SK-N-SH (cell line): Measurements from ENCODE around the gene TBC1D16. TPM values are rescaled to one million over a fixed set of nuclear protein-coding genes. Genes with fewer than 3 reads are reported as not detected.
A peak's percentile ranks its signal among the peaks of the same experiment; 100 is the strongest.

Experiments
- CTCF ChIA-PET: fragments of 300-600, 350-600 bp; formaldehyde crosslinking; extraction: SDS; loops from one replicate; lab custom pipeline; 2021; lab: Yijun Ruan, JAX
- POLR2A ChIA-PET: fragments of 350-600 bp; sonication (Branson Sonifier 250); formaldehyde crosslinking; extraction: SDS; loops from one replicate; lab custom pipeline; 2020; ENCODE audit warnings: antibody characterized with exemption, inconsistent platforms; lab: Yijun Ruan, JAX
- DNase-seq: peaks from one replicate; pipeline ENCODE4 v3.0.0; 2012
- H2AFZ ChIP-seq: fragments of 200-600 bp; sonication (generic); 2 replicates; pipeline ENCODE4 v1.8.1; 2016; ENCODE audit warnings: antibody characterized with exemption, mild to moderate bottlenecking, low read depth
- H3F3A ChIP-seq: fragments of 200-600 bp; sonication (generic); replicated peaks from 2 replicates; pipeline ENCODE3; 2016; ENCODE audit warnings: antibody characterized with exemption, mild to moderate bottlenecking; ENCODE audit not compliant: insufficient read depth
- H3K27ac ChIP-seq, 2 experiments: fragments of 200-500 bp in 1 of 2; fragments of 200-600 bp in 1 of 2; sonication (Bioruptor generic) in 1 of 2; sonication (generic), shearing (Covaris generic) in 1 of 2; 2 replicates each; pipeline versions ENCODE4 v1.5.1 to v1.6.1; 2014 to 2016; ENCODE audit warnings: low read depth in 2 of 2, inconsistent platforms in 1 of 2, low read length in 1 of 2, mild to moderate bottlenecking in 1 of 2, mixed read lengths in 1 of 2
- H3K27me3 ChIP-seq: fragments of 200-600 bp; sonication (generic), shearing (Covaris generic); 2 replicates; pipeline ENCODE4 v1.6.1; 2016; ENCODE audit warnings: mixed run types; ENCODE audit not compliant: insufficient read depth
- H3K36me3 ChIP-seq, 2 experiments: fragments of 200-500 bp in 1 of 2; fragments of 200-600 bp in 1 of 2; sonication (Bioruptor generic) in 1 of 2; sonication (generic) in 1 of 2; replicated peaks in 1 of 2; 2 replicates each; pipeline versions ENCODE3 to v1.5.1; 2014 to 2016; ENCODE audit warnings: low read length in 1 of 2, mild to moderate bottlenecking in 1 of 2; ENCODE audit not compliant: insufficient read depth in 2 of 2, control insufficient read depth in 1 of 2
- H3K4me1 ChIP-seq, 2 experiments: fragments of 200-500 bp in 1 of 2; fragments of 200-600 bp in 1 of 2; sonication (Bioruptor generic) in 1 of 2; sonication (generic), shearing (Covaris generic) in 1 of 2; 2 replicates each; pipeline versions ENCODE4 v1.5.1 to v1.6.1; 2014 to 2016; ENCODE audit warnings: low read depth in 1 of 2, low read length in 1 of 2, mixed run types in 1 of 2; ENCODE audit not compliant: insufficient read depth in 2 of 2, control insufficient read depth in 1 of 2
- H3K4me2 ChIP-seq: fragments of 200-600 bp; sonication (generic), shearing (Covaris generic); 2 replicates; pipeline ENCODE4 v1.6.1; 2017; ENCODE audit warnings: mixed run types
- H3K4me3 ChIP-seq, 2 experiments: fragments of 200-500 bp in 1 of 2; fragments of 200-600 bp in 1 of 2; sonication (Bioruptor generic) in 1 of 2; sonication (generic), shearing (Covaris generic) in 1 of 2; 2 replicates each; pipeline versions ENCODE4 v1.5.1 to v1.8.1; 2014 to 2016; ENCODE audit warnings: low read depth in 2 of 2, inconsistent platforms in 1 of 2, low read length in 1 of 2, mild to moderate bottlenecking in 1 of 2, mixed read lengths in 1 of 2, moderate library complexity in 1 of 2
- H3K79me2 ChIP-seq: fragments of 200-600 bp; sonication (generic); 2 replicates; pipeline ENCODE4 v1.8.1; 2017; ENCODE audit warnings: mild to moderate bottlenecking; ENCODE audit not compliant: insufficient read depth
- H3K9ac ChIP-seq: fragments of 200-600 bp; sonication (generic); 2 replicates; pipeline ENCODE4 v1.6.1; 2017; ENCODE audit warnings: mixed run types
- H3K9me2 ChIP-seq: fragments of 200-600 bp; sonication (generic); 2 replicates; pipeline ENCODE4 v1.6.1; 2017; ENCODE audit warnings: mixed run types
- H3K9me3 ChIP-seq: fragments of 200-600 bp; sonication (generic); 2 replicates; pipeline ENCODE4 v1.6.1; 2017; ENCODE audit warnings: mixed run types, mild to moderate bottlenecking, moderate library complexity
- H4K20me1 ChIP-seq: fragments of 200-600 bp; sonication (generic); 2 replicates; pipeline ENCODE4 v1.6.1; 2017; ENCODE audit warnings: mild to moderate bottlenecking, mixed run types; ENCODE audit not compliant: insufficient read depth
- CTCF ChIP-seq: fragments of 200-600 bp; sonication (generic); IDR thresholded peaks from 2 replicates; pipeline ENCODE4 v1.6.1; 2017; ENCODE audit warnings: antibody characterized with exemption, mild to moderate bottlenecking, moderate library complexity
- EP300 ChIP-seq, 2 experiments: IDR thresholded peaks; 2 replicates each; pipeline versions ENCODE4 v1.4.0 to v1.6.1; 2012; ENCODE audit warnings: borderline replicate concordance in 1 of 2, low read depth in 1 of 2, low read length in 1 of 2
- FOSL2 ChIP-seq: IDR thresholded peaks from 2 replicates; pipeline ENCODE4 v1.4.0; 2012; ENCODE audit warnings: low read depth, mild to moderate bottlenecking, moderate library complexity, borderline replicate concordance
- GABPA ChIP-seq: IDR thresholded peaks from 2 replicates; pipeline ENCODE4 v1.4.0; 2012; ENCODE audit warnings: low read depth, mild to moderate bottlenecking
- IRF3 ChIP-seq: fragments of 150-350 bp; IDR thresholded peaks from 2 replicates; pipeline ENCODE4 v1.6.1; 2016; ENCODE audit warnings: mild to moderate bottlenecking, low read depth, low read length
- MEF2A ChIP-seq: IDR thresholded peaks from 2 replicates; pipeline ENCODE4 v1.4.0; 2012; ENCODE audit warnings: low read depth, borderline replicate concordance
- NFIC ChIP-seq: IDR thresholded peaks from 2 replicates; pipeline ENCODE4 v1.4.0; 2012; ENCODE audit warnings: borderline replicate concordance
- NRF1 ChIP-seq: IDR thresholded peaks from 2 replicates; pipeline ENCODE4 v1.6.1; 2012; ENCODE audit warnings: low read depth, mild to moderate bottlenecking, low read length
- PBX3 ChIP-seq: IDR thresholded peaks from 2 replicates; pipeline ENCODE4; 2012
- POLR2AphosphoS5 ChIP-seq: IDR thresholded peaks from 2 replicates; pipeline ENCODE4 v1.6.1; 2012; ENCODE audit warnings: low read depth, low read length
- RAD21 ChIP-seq: IDR thresholded peaks from 2 replicates; pipeline ENCODE4 v1.6.1; 2012; ENCODE audit warnings: mild to moderate bottlenecking, low read length
- RCOR1 ChIP-seq: fragments of 150-350 bp; IDR thresholded peaks from 2 replicates; pipeline ENCODE4 v1.6.1; 2017; ENCODE audit warnings: antibody characterized with exemption, low read length
- REST ChIP-seq: IDR thresholded peaks from 2 replicates; pipeline ENCODE4 v1.6.1; 2012; ENCODE audit warnings: mild to moderate bottlenecking, low read depth, low read length, moderate library complexity
- RFX5 ChIP-seq: IDR thresholded peaks from 2 replicates; pipeline ENCODE4 v1.6.1; 2012; ENCODE audit warnings: mild to moderate bottlenecking, improper control_type of control experiment, low read length
- RXRA ChIP-seq: IDR thresholded peaks from 2 replicates; pipeline ENCODE4 v1.4.0; 2012; ENCODE audit warnings: low read depth, mild to moderate bottlenecking, borderline replicate concordance
- SIN3A ChIP-seq: IDR thresholded peaks from 2 replicates; pipeline ENCODE4 v1.6.1; 2012; ENCODE audit warnings: low read depth, mild to moderate bottlenecking, low read length, moderate library complexity, borderline replicate concordance
- SMC3 ChIP-seq: IDR thresholded peaks from 2 replicates; pipeline ENCODE4 v1.6.1; 2012; ENCODE audit warnings: low read depth, low read length, improper control_type of control experiment
- TCF12 ChIP-seq: IDR thresholded peaks from 2 replicates; pipeline ENCODE4 v1.4.0; 2012
- USF1 ChIP-seq: IDR thresholded peaks from 2 replicates; pipeline ENCODE4 v1.4.0; 2012; ENCODE audit warnings: low read depth, borderline replicate concordance
- WGBS: methylation state at CpG from one replicate; pipeline ENCODE4 v1.1.6; 2017; ENCODE audit warnings: low lambda C conversion rate; 5-methylcytosine and 5-hydroxymethylcytosine counted together
- polyA plus RNA-seq, 3 experiments: library from polyadenylated mRNA; depleted of rRNA; stranded (reverse); fragments of >200 nt; gene quantifications; 2 replicates each; pipeline ENCODE4 v1.2.3, GENCODE V29; 2012

The TBC1D16 gene
- polyA plus RNA-seq, 1 of the 3 experiments (the other 2 are of a cell fraction): 14.5 TPM

- Histone ChIP-seq H3K9me3 (no peaks in the 10 kb centered on the region), H3K4me2 (no peak overlapping the region), H4K20me1 (no peaks in the 10 kb centered on the region)
- CTCF ChIA-PET: interaction anchor here (0.8 to 2.1 kb wide), 8 partner anchors 8 to 225 kb away, joined by 3 to 9 read pairs (median 4); no protein-coding TSS in a partner anchor
- TF ChIP-seq MEF2A: no peak
- TF ChIP-seq RXRA: no peak
- no peak for TF ChIP-seq FOSL2
- no peak for TF ChIP-seq EP300 (IDR thresholded peaks at IDR 0.05; ENCODE audit: borderline replicate concordance in 1 of 2, low read depth in 1 of 2, low read length in 1 of 2)
- TF ChIP-seq GABPA: no peak
- TF ChIP-seq, all 33 proteins: peak for 0
- no peaks in the 10 kb centered on the region for H3K9me2 ChIP-seq
- H2AFZ ChIP-seq: no peak overlapping the region
- no peak overlapping the region for H3K4me3 ChIP-seq
- 97% methylated on average over 9 of the region's 9 CpGs for WGBS
- peaks cover 6 to 11% of the 10 kb centered on the region in 2 experiments for H3K36me3 ChIP-seq
- DNase-seq: no peak
- H3K9ac ChIP-seq: no peak overlapping the region
- H3K27ac ChIP-seq: no peak overlapping the region
- H3K79me2 ChIP-seq: 0 out of 2 replicates have a peak, but pooled peaks cover 6% of the 10 kb centered on the region
- POLR2A ChIA-PET: no interaction called here
- no peaks in the 10 kb centered on the region for H3F3A ChIP-seq
- no peaks in the 10 kb centered on the region for H3K4me1 ChIP-seq
- H3K27me3 ChIP-seq: no peaks in the 10 kb centered on the region
These were observed 64.0 kb downstream of the TBC1D16 start for GRCh38 chr17:79971651-79972050.

GRCh38 chr17:79970576-79971068 is 65.0 kb downstream of the TBC1D16 start:
- H4K20me1 ChIP-seq: no peaks in the 10 kb centered on the region
- TF ChIP-seq RXRA: no peak
- no peak for TF ChIP-seq NRF1
- TF ChIP-seq REST: no peak
- TF ChIP-seq CTCF: 0 out of 2 replicates have a peak, but pooled peaks have one; percentile 48
- no peak for TF ChIP-seq RFX5
- peak; percentile 60 for TF ChIP-seq RAD21
- TF ChIP-seq NFIC: no peak
- no peak for TF ChIP-seq IRF3
- TF ChIP-seq RCOR1: no peak
- no peak for TF ChIP-seq POLR2AphosphoS5
- TF ChIP-seq TCF12: no peak
- peak; percentile 36; the same call in 1 of the 2 replicates for TF ChIP-seq SMC3
- TF ChIP-seq SIN3A: no peak
- TF ChIP-seq PBX3: no peak
- TF ChIP-seq USF1: no peak
- H2AFZ ChIP-seq: no peak overlapping the region
- POLR2A ChIA-PET: no interaction called here
- peaks cover 11% of the 10 kb centered on the region; the same call in 1 of the 2 replicates for H3K79me2 ChIP-seq
- no peaks in the 10 kb centered on the region for H3K27me3 ChIP-seq
- no peaks in the 10 kb centered on the region; a peak in 1 of 4 replicates for H3K4me1 ChIP-seq
- DNase-seq: peak; percentile 33
- H3K36me3 ChIP-seq: peaks cover 0 to 11% of the 10 kb centered on the region in 2 experiments
- H3K9ac ChIP-seq: no peak overlapping the region
- no peak overlapping the region for H3K4me3 ChIP-seq
- no peaks in the 10 kb centered on the region for H3K9me2 ChIP-seq
- CTCF ChIA-PET: interaction anchor here (0.6 to 2.1 kb wide), 19 partner anchors 9 to 229 kb away, joined by 3 to 17 read pairs (median 4); partner anchors contain the start of gene CBX4
- H3K27ac ChIP-seq: no peak overlapping the region
- H3F3A ChIP-seq: no peaks in the 10 kb centered on the region
- 88% methylated on average over 8 of the region's 10 CpGs for WGBS
- H3K9me3 ChIP-seq: no peaks in the 10 kb centered on the region
- no peak overlapping the region for H3K4me2 ChIP-seq
